Smooth muscle cell (in vitro differentiated cells): ENCODE measurements around the gene MTHFD1L. TPM values are rescaled to one million over a fixed set of nuclear protein-coding genes. Genes with fewer than 3 reads are reported as not detected.

Experiments
- DNase-seq: peaks from one replicate; lab custom pipeline; 2025; ENCODE audit not compliant: unreplicated experiment; lab: John Stamatoyannopoulos, UW
- H2AFZ ChIP-seq: fragments of 200-600 bp; sonication (generic); 2 replicates; pipeline ENCODE4 v1.6.0; 2016; ENCODE audit warnings: antibody characterized with exemption, low read depth, mild to moderate bottlenecking
- H3F3A ChIP-seq: fragments of 200-600 bp; sonication (generic); 2 replicates; pipeline ENCODE4 v1.6.0; 2017; ENCODE audit warnings: antibody characterized with exemption, low read depth
- H3K27ac ChIP-seq: fragments of 200-600 bp; sonication (generic); 2 replicates; pipeline ENCODE4 v1.5.1; 2016; ENCODE audit warnings: low read depth, mild to moderate bottlenecking
- H3K27me3 ChIP-seq: fragments of 200-600 bp; sonication (generic); 2 replicates; pipeline ENCODE4 v1.6.1; 2016; ENCODE audit warnings: low read depth, mild to moderate bottlenecking
- H3K36me3 ChIP-seq: fragments of 200-600 bp; sonication (generic); 2 replicates; pipeline ENCODE4 v1.5.1; 2016; ENCODE audit warnings: low read depth
- H3K4me1 ChIP-seq: fragments of 200-600 bp; sonication (generic); 2 replicates; pipeline ENCODE4 v1.5.1; 2016; ENCODE audit warnings: low read depth
- H3K4me2 ChIP-seq: fragments of 200-600 bp; sonication (generic); 2 replicates; pipeline ENCODE4 v1.6.0; 2016; ENCODE audit warnings: mild to moderate bottlenecking
- H3K4me3 ChIP-seq: fragments of 200-600 bp; sonication (generic); 2 replicates; pipeline ENCODE4 v1.5.1; 2016; ENCODE audit warnings: mild to moderate bottlenecking
- H3K79me2 ChIP-seq: fragments of 200-600 bp; sonication (generic); 2 replicates; pipeline ENCODE4 v1.6.0; 2016; ENCODE audit warnings: low read depth, mild to moderate bottlenecking
- H3K9ac ChIP-seq: fragments of 200-600 bp; sonication (generic); 2 replicates; pipeline ENCODE4 v1.6.0; 2016; ENCODE audit warnings: low read depth
- H3K9me3 ChIP-seq: fragments of 200-600 bp; sonication (generic); replicated peaks from 2 replicates; pipeline ENCODE4 v1.5.1; 2016; ENCODE audit warnings: low read depth
- H4K20me1 ChIP-seq: fragments of 200-600 bp; sonication (generic); 2 replicates; pipeline ENCODE4 v1.6.0; 2016; ENCODE audit warnings: low read depth
- CTCF ChIP-seq: fragments of 200-600 bp; sonication (generic); IDR thresholded peaks from 2 replicates; pipeline ENCODE4 v1.5.1; 2017; ENCODE audit warnings: borderline replicate concordance, mild to moderate bottlenecking, antibody characterized with exemption; ENCODE audit not compliant: insufficient read depth, poor library complexity, severe bottlenecking
- WGBS: methylation state at CpG from one replicate; pipeline ENCODE4 v1.1.7; 2016; ENCODE audit warnings: low lambda C conversion rate; 5-methylcytosine and 5-hydroxymethylcytosine counted together
- polyA plus RNA-seq: library from polyadenylated mRNA; unstranded; fragments of >200 nt; fragmentation: Nextera tagmentation; extraction: Ambion mirVana; gene quantifications from 2 replicates; pipeline ENCODE4 v1.2.1, GENCODE V29; 2016
- small RNA-seq: library from RNA; depleted of rRNA; stranded (forward); fragments of <200 nt; gene quantifications from one replicate; pipeline ENCODE3, GENCODE V24; 2014
- total RNA-seq: library from RNA; depleted of rRNA; stranded (reverse); fragments of >200 nt; gene quantifications from 2 replicates; pipeline ENCODE4 v1.2.3, GENCODE V29; 2014

MTHFD1L gene
- total and polyA plus RNA-seq, 2 experiments from 2014 or later: 35.9 to 46.2 TPM

DNA sequence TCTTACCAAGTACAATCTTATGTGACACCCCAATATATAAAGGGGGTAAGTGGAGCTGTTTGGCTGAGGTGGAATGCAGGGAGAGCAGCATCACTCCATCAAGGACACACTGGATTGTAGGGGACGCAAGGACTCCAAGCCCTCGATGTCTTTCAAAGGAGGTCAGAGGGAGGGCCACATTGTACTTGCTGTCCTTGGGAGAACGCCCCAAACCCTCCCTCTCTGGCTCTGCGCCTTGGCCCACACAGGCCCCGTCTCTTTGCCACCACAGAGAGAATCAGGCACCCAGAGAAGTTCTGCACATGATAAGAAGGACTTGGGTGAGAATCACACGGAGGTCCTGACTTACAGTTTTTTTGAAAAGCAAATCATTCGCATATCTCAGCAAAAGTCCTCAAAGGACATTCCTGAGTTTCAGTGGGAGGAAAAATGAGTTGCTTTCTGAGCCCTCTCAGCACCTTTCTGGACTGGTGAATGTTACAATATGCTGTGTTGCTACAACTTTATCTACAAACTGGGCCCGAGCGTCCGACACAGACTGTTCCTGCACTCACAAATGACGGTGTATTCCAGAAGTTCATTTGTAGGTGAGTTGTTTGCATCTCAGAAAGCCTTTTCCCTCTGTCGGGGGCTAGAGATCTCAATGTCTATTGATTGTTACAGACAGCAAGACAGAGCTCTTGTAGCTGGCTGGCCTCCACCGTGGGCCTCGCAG lies 281.8 kb downstream of the MTHFD1L start:
- DNase-seq: no peak
- Histone ChIP-seq H2AFZ (no peak overlapping the region), H3K9me3 (no peaks in the 10 kb centered on the region), H3K27ac (no peak overlapping the region), H3K9ac (no peak overlapping the region), H3F3A (no peaks in the 10 kb centered on the region), H3K36me3 (no peaks in the 10 kb centered on the region), H3K4me2 (no peak overlapping the region), H3K4me1 (peaks cover 7% of the 10 kb centered on the region), H3K27me3 (no peaks in the 10 kb centered on the region), H3K4me3 (no peak overlapping the region), H3K79me2 (no peaks in the 10 kb centered on the region), H4K20me1 (no peaks in the 10 kb centered on the region)
- 92% methylated on average over 14 of the region's 14 CpGs for WGBS
- TF ChIP-seq CTCF: no peak

DNA sequence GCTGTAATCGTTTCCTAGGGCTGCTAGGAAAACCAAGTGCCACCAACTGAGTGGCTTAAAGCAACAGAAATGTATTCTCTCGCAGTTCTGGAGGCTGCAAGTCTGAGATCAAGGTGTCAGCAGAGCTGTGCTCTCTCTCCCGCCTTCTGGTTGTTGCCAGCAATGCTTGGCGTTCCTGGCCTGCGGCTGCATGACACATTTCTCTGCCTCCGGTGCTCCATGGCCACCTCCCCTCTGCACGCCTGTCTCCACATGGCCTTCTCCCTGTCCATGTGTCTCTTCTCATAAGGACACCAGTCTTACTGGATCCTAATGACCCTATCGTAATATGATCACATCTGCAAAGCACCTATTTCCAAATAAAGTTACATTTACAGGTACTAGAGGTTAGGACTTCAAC lies 282.6 kb downstream of the MTHFD1L start:
- Histone ChIP-seq H3F3A (no peaks in the 10 kb centered on the region), H3K79me2 (no peaks in the 10 kb centered on the region), H3K27me3 (no peaks in the 10 kb centered on the region), H2AFZ (no peak overlapping the region), H3K9me3 (no peaks in the 10 kb centered on the region), H3K4me3 (no peak overlapping the region), H3K4me2 (no peak overlapping the region), H3K9ac (no peak overlapping the region), H3K27ac (no peak overlapping the region), H3K4me1 (peaks cover 7% of the 10 kb centered on the region), H3K36me3 (no peaks in the 10 kb centered on the region), H4K20me1 (no peaks in the 10 kb centered on the region)
- DNase-seq: no peak
- TF ChIP-seq CTCF: no peak
- 73% methylated on average over 8 of the region's 8 CpGs for WGBS

DNA sequence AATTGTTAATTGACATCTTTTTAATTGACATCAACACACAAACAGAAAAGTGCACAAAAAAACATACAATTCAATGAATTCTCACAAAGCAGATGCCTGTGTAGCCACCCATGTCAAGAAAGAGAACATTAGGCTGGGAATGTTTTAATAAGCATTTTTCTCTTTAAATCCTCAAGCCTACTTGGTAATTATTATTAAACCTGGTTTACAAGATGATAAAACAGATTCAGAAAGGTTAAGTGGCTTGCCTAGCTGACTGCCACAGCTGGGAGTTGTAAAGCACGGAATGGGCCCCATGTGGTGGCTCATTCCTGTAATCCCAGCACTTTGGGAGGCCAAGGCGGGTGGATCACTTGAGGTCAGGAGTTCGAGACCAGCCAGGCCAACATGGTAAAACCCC lies 284.3 kb downstream of the MTHFD1L start:
- H3F3A ChIP-seq: no peaks in the 10 kb centered on the region
- WGBS: 83% methylated on average over 3 of the region's 3 CpGs
- DNase-seq: no peak

More for the DNA sequence above, 284.3 kb downstream of the MTHFD1L start:
- H3K36me3 ChIP-seq: no peaks in the 10 kb centered on the region
- H3K9me3 ChIP-seq: no peaks in the 10 kb centered on the region
- H3K79me2 ChIP-seq: no peaks in the 10 kb centered on the region
- no peaks in the 10 kb centered on the region for H3K27me3 ChIP-seq
- no peaks in the 10 kb centered on the region for H4K20me1 ChIP-seq
- H3K4me2 ChIP-seq: no peak overlapping the region
- H3K9ac ChIP-seq: no peak overlapping the region
- H3K27ac ChIP-seq: no peak overlapping the region
- H2AFZ ChIP-seq: no peak overlapping the region
- peaks cover 7% of the 10 kb centered on the region for H3K4me1 ChIP-seq
- TF ChIP-seq CTCF: no peak
- no peak overlapping the region for H3K4me3 ChIP-seq

Small RNA genes within 50 kb of the gene (small RNA-seq; reads per million reads assigned to genes)
- not detected for gene RNU6-302P
